SU-DHL-6 (cell line): ENCODE measurements around the gene SP3.

ENCODE experiments used
- H2AFZ ChIP-seq: fragments of 200-600 bp; sonication (generic); 2 replicates; pipeline ENCODE4 v1.6.1; 2014; ENCODE audit warnings: low read depth, mild to moderate bottlenecking, moderate library complexity, mixed read lengths, antibody characterized with exemption, low read length; ENCODE audit not compliant: severe bottlenecking
- H3F3A ChIP-seq: fragments of 200-600 bp; shearing (Covaris generic); 2 replicates; pipeline ENCODE4 v1.6.0; 2016; ENCODE audit warnings: antibody characterized with exemption, mild to moderate bottlenecking; ENCODE audit not compliant: insufficient read depth
- H3K27ac ChIP-seq: fragments of 200-600 bp; sonication (generic); 2 replicates; pipeline ENCODE4 v1.5.1; 2016; ENCODE audit warnings: low read depth, mild to moderate bottlenecking, low read length, moderate library complexity, mixed read lengths
- H3K27me3 ChIP-seq: fragments of 200-600 bp; sonication (generic), shearing (Covaris generic); 2 replicates; pipeline ENCODE4 v1.6.0; 2014; ENCODE audit warnings: mild to moderate bottlenecking, low read length
- H3K36me3 ChIP-seq: fragments of 200-600 bp; sonication (generic); 2 replicates; pipeline ENCODE4 v1.6.1; 2014; ENCODE audit warnings: mild to moderate bottlenecking, low read length, mixed read lengths
- H3K4me2 ChIP-seq: fragments of 300-600, 200-600 bp; shearing (Covaris generic), sonication (generic); 2 replicates; pipeline ENCODE4 v1.6.0; 2014; ENCODE audit warnings: low read length, low read depth, mild to moderate bottlenecking; ENCODE audit not compliant: poor library complexity, severe bottlenecking
- H3K4me3 ChIP-seq: fragments of 200-600 bp; sonication (generic); 2 replicates; pipeline ENCODE4 v1.5.1; 2014; ENCODE audit warnings: antibody characterized with exemption, low read length, mild to moderate bottlenecking, mixed read lengths; ENCODE audit not compliant: insufficient read depth, poor library complexity, severe bottlenecking
- H3K79me2 ChIP-seq: fragments of 200-600 bp; sonication (generic); 2 replicates; pipeline ENCODE4 v1.6.1; 2014; ENCODE audit warnings: mild to moderate bottlenecking, low read length, moderate library complexity; ENCODE audit not compliant: insufficient read depth
- H3K9ac ChIP-seq: fragments of 200-600 bp; sonication (generic); 2 replicates; pipeline ENCODE4 v1.7.0; 2014; ENCODE audit warnings: mild to moderate bottlenecking, low read length
- H3K9me2 ChIP-seq: fragments of 200-600 bp; sonication (generic); replicated peaks from 2 replicates; pipeline ENCODE4 v1.6.1; 2014; ENCODE audit warnings: low read length; ENCODE audit not compliant: insufficient read depth
- H3K9me3 ChIP-seq: fragments of 200-600 bp; sonication (generic); 2 replicates; pipeline ENCODE4 v1.6.1; 2014; ENCODE audit warnings: low read length, mixed read lengths; ENCODE audit not compliant: insufficient read depth
- H4K20me1 ChIP-seq: fragments of 200-600 bp; sonication (generic); 2 replicates; pipeline ENCODE4 v1.6.1; 2014; ENCODE audit warnings: low read depth, mild to moderate bottlenecking, antibody characterized with exemption, low read length, moderate library complexity, mixed read lengths
- EZH2phosphoT487 ChIP-seq: fragments of 200-600 bp; sonication (generic), shearing (Covaris generic); conservative IDR thresholded peaks from 2 replicates; pipeline ENCODE4 v1.6.1; 2018; ENCODE audit warnings: mild to moderate bottlenecking, antibody characterized with exemption, low read length, moderate library complexity, mixed read lengths
- TF ChIP-seq, protein P1 (sequence below): fragments of 200-600 bp; sonication (generic); IDR thresholded peaks from one replicate; pipeline ENCODE4 v1.5.1; 2017; ENCODE audit warnings: antibody characterized with exemption, mild to moderate bottlenecking, low read length, moderate library complexity; ENCODE audit not compliant: insufficient read depth, poor library complexity, severe bottlenecking

Gene SP3

DNA sequence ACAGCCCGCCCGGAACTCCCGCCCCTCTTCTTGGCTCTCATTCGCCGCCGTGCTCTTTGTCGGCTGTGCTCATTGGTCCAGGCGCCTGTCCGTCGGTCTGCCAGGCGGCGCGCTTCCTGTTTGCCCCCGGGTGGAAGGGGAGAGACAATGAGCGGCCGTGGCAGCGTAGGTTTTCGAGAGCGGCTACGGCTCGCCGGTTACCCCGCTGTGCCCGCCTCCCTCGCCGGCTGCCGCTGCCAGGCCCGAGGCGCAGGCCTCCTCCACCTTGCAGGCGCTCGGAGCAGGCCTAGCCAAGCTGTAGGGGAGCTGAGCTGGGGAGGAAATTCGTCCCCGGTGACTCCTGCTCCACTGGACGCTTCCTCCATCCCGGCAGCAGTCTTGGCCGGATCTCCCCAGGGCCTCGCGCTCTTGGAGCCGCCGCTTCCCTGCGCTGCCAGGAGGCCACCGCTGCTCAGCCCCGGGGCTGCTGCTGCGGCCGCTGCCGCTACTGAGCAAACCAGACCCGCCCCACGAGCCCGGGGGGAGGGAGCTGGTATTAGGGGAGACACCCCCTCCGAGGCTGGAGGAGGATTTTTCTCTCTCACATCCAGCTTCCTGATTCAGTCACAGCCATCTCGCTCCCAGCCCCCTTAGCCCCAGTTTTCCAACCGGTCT lies at the start of gene SP3:
SP3 (minus strand) TSS at position 2 of the 654 bp plus-strand sequence. CDS start 202 bp downstream, outside the sequence.
- peaks cover 16% of the 10 kb centered on the region for H3F3A ChIP-seq
- peaks cover 30% of the 10 kb centered on the region for H3K79me2 ChIP-seq
- peak within 1 kb of the TSS; percentile 73 for H3K4me2 ChIP-seq
- peak within 1 kb of the TSS; percentile 99 for H3K27ac ChIP-seq
- peak within 1 kb of the TSS; percentile 100 for H3K4me3 ChIP-seq
- peak within 1 kb of the TSS; percentile 60 for H2AFZ ChIP-seq
- peaks cover 25% of the 10 kb centered on the region for H3K36me3 ChIP-seq
- no peaks in the 10 kb centered on the region for H3K27me3 ChIP-seq
- H4K20me1 ChIP-seq, result peaks cover 11% of the 10 kb centered on the region; the same call in 1 of the 2 replicates
- no peaks in the 10 kb centered on the region for H3K9me2 ChIP-seq
- H3K9me3 ChIP-seq, result no peaks in the 10 kb centered on the region
- H3K9ac ChIP-seq, result peak within 1 kb of the TSS; percentile 100
- TF ChIP-seq EZH2phosphoT487, result no peak
- TF ChIP-seq, protein P1, sequence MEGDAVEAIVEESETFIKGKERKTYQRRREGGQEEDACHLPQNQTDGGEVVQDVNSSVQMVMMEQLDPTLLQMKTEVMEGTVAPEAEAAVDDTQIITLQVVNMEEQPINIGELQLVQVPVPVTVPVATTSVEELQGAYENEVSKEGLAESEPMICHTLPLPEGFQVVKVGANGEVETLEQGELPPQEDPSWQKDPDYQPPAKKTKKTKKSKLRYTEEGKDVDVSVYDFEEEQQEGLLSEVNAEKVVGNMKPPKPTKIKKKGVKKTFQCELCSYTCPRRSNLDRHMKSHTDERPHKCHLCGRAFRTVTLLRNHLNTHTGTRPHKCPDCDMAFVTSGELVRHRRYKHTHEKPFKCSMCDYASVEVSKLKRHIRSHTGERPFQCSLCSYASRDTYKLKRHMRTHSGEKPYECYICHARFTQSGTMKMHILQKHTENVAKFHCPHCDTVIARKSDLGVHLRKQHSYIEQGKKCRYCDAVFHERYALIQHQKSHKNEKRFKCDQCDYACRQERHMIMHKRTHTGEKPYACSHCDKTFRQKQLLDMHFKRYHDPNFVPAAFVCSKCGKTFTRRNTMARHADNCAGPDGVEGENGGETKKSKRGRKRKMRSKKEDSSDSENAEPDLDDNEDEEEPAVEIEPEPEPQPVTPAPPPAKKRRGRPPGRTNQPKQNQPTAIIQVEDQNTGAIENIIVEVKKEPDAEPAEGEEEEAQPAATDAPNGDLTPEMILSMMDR, result no peak

DNA sequence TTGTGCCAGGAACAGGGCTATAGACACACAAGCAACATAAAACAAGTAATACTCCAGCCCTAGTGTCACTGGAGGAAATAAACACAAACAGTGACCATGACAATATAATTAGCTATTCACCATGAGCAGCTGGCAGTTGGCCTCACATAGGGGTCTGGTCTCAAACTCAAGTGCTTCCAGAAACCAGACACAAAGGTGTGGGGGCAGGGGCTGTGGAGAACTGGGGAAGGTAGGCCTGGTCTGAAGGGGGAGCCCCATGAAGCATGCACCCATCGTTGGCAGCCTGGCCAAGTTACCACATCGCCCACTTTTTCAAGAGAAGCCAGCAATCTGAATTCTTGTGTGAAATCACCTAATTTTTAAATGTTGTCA lies 49.5 kb upstream of the SP3 start:
- no peaks in the 10 kb centered on the region for H3K27me3 ChIP-seq
- no peak overlapping the region for H3K27ac ChIP-seq
- H4K20me1 ChIP-seq, result no peaks in the 10 kb centered on the region
- no peaks in the 10 kb centered on the region for H3K36me3 ChIP-seq
- no peaks in the 10 kb centered on the region for H3K9me3 ChIP-seq
- H2AFZ ChIP-seq, result no peak overlapping the region
- H3K4me3 ChIP-seq, result no peak overlapping the region
- H3K4me2 ChIP-seq, result no peak overlapping the region
- no peak for TF ChIP-seq EZH2phosphoT487
- TF ChIP-seq, protein P1, result no peak
- no peaks in the 10 kb centered on the region for H3K79me2 ChIP-seq
- no peaks in the 10 kb centered on the region for H3F3A ChIP-seq
- H3K9me2 ChIP-seq, result no peaks in the 10 kb centered on the region
- no peak overlapping the region for H3K9ac ChIP-seq

DNA sequence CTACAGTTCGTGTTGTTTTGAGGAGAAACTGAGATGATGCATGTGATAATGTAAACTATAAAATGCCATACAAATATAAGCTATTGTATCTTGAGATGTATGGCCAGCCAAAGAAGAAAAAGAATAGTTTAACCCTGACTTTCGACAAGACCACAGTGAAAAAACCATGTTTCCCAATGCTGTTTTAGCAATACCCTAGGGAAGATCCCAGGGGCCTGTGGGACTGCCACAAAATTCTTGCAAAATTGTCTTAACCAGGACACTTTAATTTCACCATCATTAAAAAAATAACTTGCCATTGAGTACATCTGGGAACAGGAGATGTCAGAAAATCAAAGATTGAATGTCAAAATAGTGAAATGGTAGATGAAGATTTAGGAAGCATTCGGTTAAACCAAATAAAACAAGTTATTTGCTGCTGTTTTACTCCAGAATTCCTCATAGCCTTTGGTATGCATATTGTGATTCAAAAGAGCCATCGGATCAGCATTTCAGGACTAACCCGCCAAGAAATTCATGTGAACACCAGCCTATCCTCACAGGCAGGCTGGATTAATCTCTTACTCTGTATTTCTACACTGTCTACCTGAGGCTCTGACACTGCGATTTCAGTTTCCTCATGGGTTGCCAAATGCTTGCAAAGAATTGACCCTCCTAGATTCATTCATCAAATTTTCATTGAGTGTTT lies 49.0 kb upstream of the SP3 start:
- Histone ChIP-seq H3K4me2 (no peak overlapping the region), H3K36me3 (no peaks in the 10 kb centered on the region), H2AFZ (no peak overlapping the region), H3K9me3 (no peaks in the 10 kb centered on the region), H3K9ac (no peak overlapping the region), H3K79me2 (no peaks in the 10 kb centered on the region), H4K20me1 (no peaks in the 10 kb centered on the region), H3K27ac (no peak overlapping the region), H3K4me3 (no peak overlapping the region), H3F3A (no peaks in the 10 kb centered on the region), H3K27me3 (no peaks in the 10 kb centered on the region), H3K9me2 (no peaks in the 10 kb centered on the region)
- TF ChIP-seq, protein P1, result no peak
- no peak for TF ChIP-seq EZH2phosphoT487
